ENCODE data around the gene TAPBPL.
A peak's percentile ranks its signal among the peaks of the same experiment; 100 is the strongest.
"Not testable (repeated sequence)": the region's sequence is repeated elsewhere in the genome, so short reads cannot be mapped to it uniquely, and the experiment has no call there.

TAPBPL gene

GRCh38 chr12:6463216-6463615 is 11.4 kb downstream of the TAPBPL start:
- ATAC-seq (replicated peaks) (no peak), DNase-seq (no peak)
- peak overlapping the region; percentile 49 to 76 for H3K4me3 Mint-ChIP-seq
- H3K27ac Mint-ChIP-seq: peak overlapping the region; percentile 95
- H3K27me3 Mint-ChIP-seq: no peaks in the 10 kb centered on the region
- H3K4me1 Mint-ChIP-seq: peaks cover 77 to 97% of the 10 kb centered on the region in 2 donors
- H3K36me3 Mint-ChIP-seq: peaks cover 86 to 92% of the 10 kb centered on the region in 2 donors
- H3K9me3 Mint-ChIP-seq: peaks cover 0 to 4% of the 10 kb centered on the region in 2 donors

- ATAC-seq (replicated peaks): no peak
- DNase-seq: no peak
- peak overlapping the region in 1 of 2 donors; percentile 1 for H3K4me3 Mint-ChIP-seq
- H3K9me3 Mint-ChIP-seq: peaks cover 0 to 4% of the 10 kb centered on the region in 2 donors
- H3K27ac Mint-ChIP-seq: peak overlapping the region; percentile 95
- H3K36me3 Mint-ChIP-seq: peaks cover 80 to 91% of the 10 kb centered on the region in 2 donors
- H3K4me1 Mint-ChIP-seq: peaks cover 77 to 97% of the 10 kb centered on the region in 2 donors
- H3K27me3 Mint-ChIP-seq: no peaks in the 10 kb centered on the region
These were observed 12.0 kb downstream of the TAPBPL start for GRCh38 chr12:6463858-6464257.

GRCh38 chr12:6464531-6464930 is 12.7 kb downstream of the TAPBPL start:
- H3K4me3 Mint-ChIP-seq: peak overlapping the region in 1 of 2 donors; percentile 0
- H3K27ac Mint-ChIP-seq: peak overlapping the region; percentile 73
- H3K36me3 Mint-ChIP-seq: peaks cover 74 to 85% of the 10 kb centered on the region in 2 donors
- peaks cover 76 to 98% of the 10 kb centered on the region in 2 donors for H3K4me1 Mint-ChIP-seq
- ATAC-seq (replicated peaks) (no peak), DNase-seq (no peak)
- peaks cover 0 to 4% of the 10 kb centered on the region in 2 donors for H3K9me3 Mint-ChIP-seq
- H3K27me3 Mint-ChIP-seq: no peaks in the 10 kb centered on the region

GRCh38 chr12:6465467-6466183 is 13.8 kb downstream of the TAPBPL start:
- Mint-ChIP-seq H3K27me3 (no peaks in the 10 kb centered on the region), H3K36me3 (peaks cover 66 to 76% of the 10 kb centered on the region in 2 donors), H3K4me3 (peak overlapping the region in 1 of 2 donors; percentile 9), H3K9me3 (peaks cover 0 to 4% of the 10 kb centered on the region in 2 donors), H3K27ac (no peak overlapping the region), H3K4me1 (peaks cover 73 to 91% of the 10 kb centered on the region in 2 donors)
- ATAC-seq (replicated peaks) (no peak), DNase-seq (no peak)

- Mint-ChIP-seq H3K4me3 (peak overlapping the region in 1 of 2 donors; percentile 31), H3K27me3 (no peaks in the 10 kb centered on the region), H3K9me3 (peaks cover 0 to 4% of the 10 kb centered on the region in 2 donors), H3K36me3 (peaks cover 60 to 70% of the 10 kb centered on the region in 2 donors), H3K27ac (peak overlapping the region; percentile 60), H3K4me1 (peaks cover 70 to 89% of the 10 kb centered on the region in 2 donors)
- DNase-seq (no peak), ATAC-seq (replicated peaks) (no peak)
These were observed 14.3 kb downstream of the TAPBPL start for GRCh38 chr12:6466184-6466573.

GRCh38 chr12:6466751-6467150 is 14.9 kb downstream of the TAPBPL start:
- peaks cover 68 to 89% of the 10 kb centered on the region in 2 donors for H3K4me1 Mint-ChIP-seq
- DNase-seq; H3K27me3 Mint-ChIP-seq; H3K9me3 Mint-ChIP-seq; ATAC-seq (replicated peaks): not testable (repeated sequence)
- H3K4me3 Mint-ChIP-seq: peak overlapping the region in 1 of 2 donors; percentile 23
- H3K27ac Mint-ChIP-seq: peak overlapping the region; percentile 6
- H3K36me3 Mint-ChIP-seq: peaks cover 56 to 64% of the 10 kb centered on the region in 2 donors

- H3K9me3 Mint-ChIP-seq; DNase-seq; ATAC-seq (replicated peaks); H3K27me3 Mint-ChIP-seq; H3K27ac Mint-ChIP-seq: not testable (repeated sequence)
- Mint-ChIP-seq H3K36me3 (peaks cover 46 to 55% of the 10 kb centered on the region in 2 donors), H3K4me3 (peak overlapping the region; percentile 47 to 55), H3K4me1 (peaks cover 62 to 85% of the 10 kb centered on the region in 2 donors)
These were observed 15.9 kb downstream of the TAPBPL start for GRCh38 chr12:6467571-6468282.

GRCh38 chr12:6468283-6468575 is 16.4 kb downstream of the TAPBPL start:
- no peaks in the 10 kb centered on the region for H3K27me3 Mint-ChIP-seq
- peaks cover 0 to 4% of the 10 kb centered on the region in 2 donors for H3K9me3 Mint-ChIP-seq
- peaks cover 41 to 50% of the 10 kb centered on the region in 2 donors for H3K36me3 Mint-ChIP-seq
- ATAC-seq (replicated peaks): no peak
- H3K4me3 Mint-ChIP-seq: peak overlapping the region; percentile 47 to 55
- no peak overlapping the region for H3K27ac Mint-ChIP-seq
- DNase-seq: no peak
- peaks cover 58 to 80% of the 10 kb centered on the region in 2 donors for H3K4me1 Mint-ChIP-seq

GRCh38 chr12:6469092-6469491 is 17.2 kb downstream of the TAPBPL start:
- DNase-seq (no peak), ATAC-seq (replicated peaks) (no peak)
- H3K27me3 Mint-ChIP-seq: no peaks in the 10 kb centered on the region
- H3K36me3 Mint-ChIP-seq: peaks cover 35 to 42% of the 10 kb centered on the region in 2 donors
- no peak overlapping the region for H3K27ac Mint-ChIP-seq
- peak overlapping the region; percentile 83 to 86 for H3K4me3 Mint-ChIP-seq
- peaks cover 52 to 71% of the 10 kb centered on the region in 2 donors for H3K4me1 Mint-ChIP-seq
- peaks cover 0 to 4% of the 10 kb centered on the region in 2 donors for H3K9me3 Mint-ChIP-seq

GRCh38 chr12:6469609-6470374 is 17.9 kb downstream of the TAPBPL start:
- H3K36me3 Mint-ChIP-seq: peaks cover 28 to 35% of the 10 kb centered on the region in 2 donors
- ATAC-seq (replicated peaks) (no peak), DNase-seq (no peak)
- H3K4me1 Mint-ChIP-seq: peaks cover 46 to 64% of the 10 kb centered on the region in 2 donors
- no peaks in the 10 kb centered on the region for H3K27me3 Mint-ChIP-seq
- H3K4me3 Mint-ChIP-seq: peak overlapping the region; percentile 83 to 86
- H3K27ac Mint-ChIP-seq: peak overlapping the region; percentile 87
- peaks cover 0 to 4% of the 10 kb centered on the region in 2 donors for H3K9me3 Mint-ChIP-seq

- Mint-ChIP-seq H3K9me3 (peaks cover 0 to 4% of the 10 kb centered on the region in 2 donors), H3K27ac (peak within 1 kb of the TSS; percentile 87), H3K4me3 (peak within 1 kb of the TSS; percentile 83 to 86), H3K27me3 (peaks cover 0 to 3% of the 10 kb centered on the region in 2 donors), H3K36me3 (peaks cover 24 to 32% of the 10 kb centered on the region in 2 donors), H3K4me1 (peaks cover 43 to 58% of the 10 kb centered on the region in 2 donors)
- ATAC-seq (replicated peaks) (peak; percentile 93), DNase-seq (peak; percentile 96)
These were observed 18.7 kb downstream of the TAPBPL start, which contains the start of gene VAMP1 for GRCh38 chr12:6470375-6471163. Gene VAMP1, minus strand, starts transcription at chr12:6470677. Its CDS starts 146 bp downstream, at chr12:6470531.

GRCh38 chr12:6471989-6472360 is 20.1 kb downstream of the TAPBPL start:
- peaks cover 0 to 5% of the 10 kb centered on the region in 2 donors for H3K27me3 Mint-ChIP-seq
- ATAC-seq (replicated peaks) (no peak), DNase-seq (no peak)
- no peak overlapping the region for H3K27ac Mint-ChIP-seq
- peaks cover 0 to 1% of the 10 kb centered on the region in 2 donors for H3K9me3 Mint-ChIP-seq
- H3K4me1 Mint-ChIP-seq: peaks cover 31 to 44% of the 10 kb centered on the region in 2 donors
- no peak overlapping the region for H3K4me3 Mint-ChIP-seq
- peaks cover 11 to 21% of the 10 kb centered on the region in 2 donors for H3K36me3 Mint-ChIP-seq

GRCh38 chr12:6472491-6472890 is 20.6 kb downstream of the TAPBPL start:
- no peak overlapping the region for H3K4me3 Mint-ChIP-seq
- H3K4me1 Mint-ChIP-seq: peaks cover 30 to 39% of the 10 kb centered on the region in 2 donors
- H3K27me3 Mint-ChIP-seq: peaks cover 0 to 5% of the 10 kb centered on the region in 2 donors
- DNase-seq (no peak), ATAC-seq (replicated peaks) (no peak)
- no peaks in the 10 kb centered on the region for H3K9me3 Mint-ChIP-seq
- no peak overlapping the region for H3K27ac Mint-ChIP-seq
- H3K36me3 Mint-ChIP-seq: peaks cover 7 to 17% of the 10 kb centered on the region in 2 donors

Data from stimulated activated naive B cell treated with anti-CD40 and anti-IgM and Interleukin-4, amounts not matched to agents 10 μg/mL and 1 μg/mL and 100 μg/mL, for 72 hours (primary cell).